ENCODE results near the gene HAUS3.

Gene HAUS3, protein sequence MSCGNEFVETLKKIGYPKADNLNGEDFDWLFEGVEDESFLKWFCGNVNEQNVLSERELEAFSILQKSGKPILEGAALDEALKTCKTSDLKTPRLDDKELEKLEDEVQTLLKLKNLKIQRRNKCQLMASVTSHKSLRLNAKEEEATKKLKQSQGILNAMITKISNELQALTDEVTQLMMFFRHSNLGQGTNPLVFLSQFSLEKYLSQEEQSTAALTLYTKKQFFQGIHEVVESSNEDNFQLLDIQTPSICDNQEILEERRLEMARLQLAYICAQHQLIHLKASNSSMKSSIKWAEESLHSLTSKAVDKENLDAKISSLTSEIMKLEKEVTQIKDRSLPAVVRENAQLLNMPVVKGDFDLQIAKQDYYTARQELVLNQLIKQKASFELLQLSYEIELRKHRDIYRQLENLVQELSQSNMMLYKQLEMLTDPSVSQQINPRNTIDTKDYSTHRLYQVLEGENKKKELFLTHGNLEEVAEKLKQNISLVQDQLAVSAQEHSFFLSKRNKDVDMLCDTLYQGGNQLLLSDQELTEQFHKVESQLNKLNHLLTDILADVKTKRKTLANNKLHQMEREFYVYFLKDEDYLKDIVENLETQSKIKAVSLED

DNA sequence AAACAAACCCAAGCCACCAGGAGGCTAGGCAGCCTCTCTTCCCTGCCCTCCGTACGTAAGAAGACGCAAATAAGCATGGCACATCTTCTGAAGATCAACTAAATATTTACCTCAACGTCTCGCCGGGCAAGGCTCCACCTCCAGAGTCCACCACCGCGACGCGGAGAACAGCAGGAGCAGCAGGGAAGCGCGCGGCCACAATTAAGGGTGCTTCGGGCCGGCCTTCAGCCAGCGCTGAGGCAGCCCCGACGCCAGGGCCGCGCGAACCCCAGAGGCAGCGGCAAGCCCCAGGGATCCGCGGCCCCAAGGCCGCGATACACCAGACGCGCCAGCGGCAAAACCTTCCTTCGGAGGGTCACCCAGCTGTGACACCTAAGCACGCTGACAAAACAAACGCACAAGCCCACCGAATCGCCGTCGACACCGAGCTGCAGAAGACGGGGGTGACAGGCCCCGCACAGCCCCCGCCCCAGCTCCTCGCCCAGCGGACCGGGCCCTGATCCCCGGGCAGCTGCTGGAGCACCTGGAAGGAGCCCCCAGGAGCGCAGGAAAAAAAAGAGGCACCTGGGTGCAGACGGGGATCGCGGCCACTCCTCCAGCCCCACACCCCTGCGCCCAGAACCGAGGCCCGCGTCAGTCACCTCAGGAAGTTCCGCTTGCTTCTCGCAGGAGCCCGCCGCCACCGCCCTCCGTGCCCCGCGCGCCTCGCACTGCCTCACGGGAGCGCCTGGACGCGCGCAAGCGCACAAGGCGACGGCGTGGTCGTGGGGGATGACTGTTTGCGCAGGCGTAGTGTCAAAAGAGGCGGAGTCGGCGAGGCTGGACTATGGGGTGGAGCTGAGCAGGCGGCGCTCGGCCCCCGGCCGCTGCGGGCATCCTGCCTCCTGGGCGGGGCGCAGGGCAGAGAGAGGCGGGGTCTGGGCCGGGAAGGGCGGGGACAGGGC, at the start of gene HAUS3, which contains the start of gene POLN:
TSS of gene HAUS3 (minus strand) at position 712 of the 944 bp plus-strand sequence. CDS start 1,175 bp downstream, outside the sequence.
TSS of gene POLN (minus strand) at position 712 of the 944 bp plus-strand sequence. CDS start 12,890 bp downstream, outside the sequence.
- DNase-seq: peak; percentile 91

DNA sequence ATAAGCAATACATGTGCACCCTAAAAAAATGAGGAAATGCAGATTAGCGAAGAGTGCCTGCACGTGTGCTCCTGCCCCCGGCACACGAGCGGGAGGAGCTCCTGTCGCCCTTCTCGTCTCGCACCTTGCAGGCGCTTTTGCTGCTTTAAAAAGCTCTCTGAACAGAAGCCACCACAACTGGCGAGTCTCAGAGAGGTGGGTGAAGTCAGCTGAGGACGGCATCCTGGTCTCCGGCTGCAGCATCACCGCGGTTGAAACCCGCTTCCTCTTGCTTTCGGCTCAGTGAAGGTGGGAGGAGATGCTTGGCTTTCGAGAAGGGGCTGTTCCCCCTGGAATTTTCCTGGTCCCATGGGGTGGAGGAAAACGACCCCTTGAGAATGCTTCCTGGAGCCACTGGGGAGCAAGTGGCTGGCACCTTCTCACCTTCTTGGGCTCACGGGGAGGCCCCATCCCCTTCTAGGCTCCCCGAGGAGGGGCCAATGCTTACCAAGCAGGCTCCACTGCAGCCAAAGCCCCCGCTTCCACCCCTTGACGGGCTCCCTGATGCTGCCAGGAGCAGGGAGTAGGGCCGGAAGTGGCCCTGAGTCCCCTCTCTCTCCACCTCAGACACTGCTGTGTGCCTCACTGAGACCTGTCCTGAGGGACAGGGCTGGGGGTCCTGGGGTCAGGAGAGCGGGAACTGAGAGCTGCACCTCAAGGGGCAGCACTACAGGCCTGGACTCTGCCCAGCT, 49.2 kb upstream of the HAUS3 start:
- DNase-seq: peak; percentile 30

DNA sequence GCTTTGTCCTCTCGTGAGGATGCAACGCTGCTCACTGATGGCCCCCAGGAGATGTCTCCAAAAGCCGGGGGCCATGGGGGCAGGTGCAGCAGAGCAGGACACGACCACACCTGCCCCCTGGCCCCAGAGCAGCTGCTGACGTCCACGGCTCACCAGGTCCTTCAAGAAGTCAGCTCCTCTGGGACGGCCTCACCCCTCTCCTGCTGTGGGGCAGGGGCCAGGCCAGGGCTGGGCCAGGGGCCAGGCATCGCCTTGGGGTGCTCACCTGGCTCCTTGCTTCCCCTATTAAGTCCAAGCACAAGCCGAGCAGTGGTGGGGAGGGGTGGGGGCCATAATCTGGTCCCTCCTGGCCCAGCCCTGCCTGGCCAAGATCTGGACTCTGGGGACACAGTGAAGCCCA, 48.6 kb upstream of the HAUS3 start:
- no peak for DNase-seq

DNA sequence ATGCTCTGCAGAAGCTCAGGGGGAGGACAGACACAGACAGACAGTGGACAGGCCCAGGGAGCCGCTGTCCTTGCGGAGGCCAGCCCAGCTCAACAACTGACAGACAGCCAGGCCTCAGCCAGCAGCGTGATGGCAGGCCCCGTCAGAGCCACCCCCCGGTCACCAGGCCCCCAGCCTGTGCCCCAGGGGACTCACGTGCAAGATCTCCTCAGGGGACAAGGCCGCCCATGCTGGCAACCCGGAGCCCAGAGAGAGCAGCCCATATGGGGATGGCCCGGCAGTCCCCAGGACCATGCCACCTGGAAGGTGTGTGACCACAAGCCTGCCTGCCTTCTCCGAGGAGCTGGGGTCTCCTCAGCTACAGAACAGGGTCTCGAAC, 48.0 kb upstream of the HAUS3 start:
- no peak for DNase-seq

DNA sequence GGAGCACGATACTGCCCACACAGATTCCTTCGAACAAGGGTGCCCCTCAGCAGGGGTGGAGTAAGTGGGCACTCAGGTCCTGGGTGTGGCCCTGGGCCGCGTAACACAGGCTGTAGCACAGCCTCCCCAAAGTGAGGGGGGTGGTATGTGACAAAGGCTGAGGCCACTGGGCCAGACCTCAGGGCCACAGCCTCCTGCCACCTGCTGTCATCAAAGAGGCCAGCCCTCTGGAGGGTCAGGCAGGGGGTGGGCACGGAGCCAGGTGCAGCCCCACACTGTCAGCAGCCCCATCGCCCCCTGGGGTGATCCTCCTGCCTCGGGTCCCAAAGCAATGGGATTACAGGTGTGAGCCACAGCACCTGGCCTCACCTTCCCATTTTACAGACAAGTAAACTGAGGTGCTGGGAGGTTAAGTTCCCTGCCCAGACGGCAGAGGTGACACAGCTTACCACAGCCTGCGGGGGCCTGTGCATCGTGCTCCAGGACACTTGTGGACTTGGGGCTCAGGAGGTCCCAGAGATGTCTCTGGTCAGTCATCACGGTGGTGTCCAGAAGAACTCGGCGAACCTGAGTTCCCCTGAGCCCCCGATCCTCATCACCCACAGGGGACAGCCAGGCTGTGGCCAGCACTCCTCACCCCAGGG, 47.5 kb upstream of the HAUS3 start:
- DNase-seq: no peak

DNA sequence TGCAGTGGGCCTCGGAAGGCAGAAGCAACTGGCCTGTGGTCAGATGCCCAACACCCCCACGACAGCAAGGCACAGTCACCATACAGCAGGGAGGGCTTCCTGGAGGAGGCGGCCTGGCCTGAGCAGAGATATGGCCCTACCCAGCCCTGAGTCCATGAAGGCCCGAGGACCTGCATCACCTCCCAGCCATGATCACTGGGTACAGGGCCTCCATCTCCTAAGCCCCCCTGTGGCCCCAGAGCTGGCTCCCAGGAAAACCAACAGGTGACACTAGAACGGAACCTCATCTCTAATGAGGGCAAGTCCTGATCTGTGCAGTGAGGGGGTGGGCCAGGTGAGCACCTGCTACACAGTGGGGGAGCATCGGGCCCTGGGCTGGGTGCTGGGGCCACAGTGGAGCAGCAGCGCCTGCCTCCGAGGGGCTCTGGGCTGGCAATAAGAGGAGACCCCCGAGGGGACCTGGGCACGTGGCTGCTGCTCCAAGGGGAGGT, 46.2 kb upstream of the HAUS3 start:
- DNase-seq: no peak

DNA sequence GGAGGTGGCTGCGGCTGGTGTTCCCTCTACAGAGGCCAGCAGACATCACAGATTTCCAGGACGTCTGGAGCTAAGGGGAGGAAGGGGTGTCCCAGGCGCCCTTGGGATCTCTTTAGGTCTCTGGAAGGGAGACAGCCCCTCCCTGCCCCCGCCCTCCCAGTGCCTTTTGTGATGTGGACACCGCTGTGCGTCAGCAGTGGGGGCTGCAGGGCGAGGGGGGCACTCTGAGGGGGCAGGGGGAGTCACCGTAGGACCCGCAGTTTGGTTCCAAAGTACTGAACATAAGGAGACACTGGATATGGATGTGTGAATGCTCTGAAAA, 45.6 kb upstream of the HAUS3 start:
- DNase-seq: no peak

DNA sequence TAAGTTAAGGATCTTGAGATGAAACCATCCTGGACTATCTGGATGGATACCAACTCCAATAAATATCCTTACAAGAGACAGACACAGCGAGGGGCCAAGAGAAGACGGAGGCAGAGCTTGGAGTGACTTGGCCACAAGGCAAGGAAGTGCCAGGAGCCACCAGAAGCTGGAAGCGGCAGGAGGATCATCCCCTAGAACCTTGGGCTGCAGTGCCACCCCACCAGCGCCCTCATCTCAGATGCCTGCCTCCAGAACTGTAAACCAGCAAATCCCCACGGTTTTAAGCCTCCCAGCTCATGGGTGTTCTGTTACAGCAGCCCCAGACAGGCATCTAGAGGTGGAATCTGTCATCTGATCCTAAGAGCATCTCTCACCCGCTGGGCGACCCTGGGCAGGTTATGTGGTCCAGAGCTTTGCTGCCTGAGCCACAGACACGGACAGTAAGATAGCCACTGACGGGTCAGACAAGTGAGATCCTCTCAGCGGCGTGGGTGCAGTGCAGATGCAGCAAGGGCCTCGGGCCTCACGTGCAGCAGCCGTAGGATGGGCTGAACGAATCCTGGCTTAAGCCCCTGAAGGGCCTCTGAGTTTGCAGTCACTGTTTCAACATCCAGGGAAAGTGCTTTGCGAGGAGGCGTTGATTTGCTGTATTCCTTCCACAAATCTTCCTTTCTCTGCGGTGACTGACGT, 45.1 kb upstream of the HAUS3 start:
- no peak for DNase-seq

DNA sequence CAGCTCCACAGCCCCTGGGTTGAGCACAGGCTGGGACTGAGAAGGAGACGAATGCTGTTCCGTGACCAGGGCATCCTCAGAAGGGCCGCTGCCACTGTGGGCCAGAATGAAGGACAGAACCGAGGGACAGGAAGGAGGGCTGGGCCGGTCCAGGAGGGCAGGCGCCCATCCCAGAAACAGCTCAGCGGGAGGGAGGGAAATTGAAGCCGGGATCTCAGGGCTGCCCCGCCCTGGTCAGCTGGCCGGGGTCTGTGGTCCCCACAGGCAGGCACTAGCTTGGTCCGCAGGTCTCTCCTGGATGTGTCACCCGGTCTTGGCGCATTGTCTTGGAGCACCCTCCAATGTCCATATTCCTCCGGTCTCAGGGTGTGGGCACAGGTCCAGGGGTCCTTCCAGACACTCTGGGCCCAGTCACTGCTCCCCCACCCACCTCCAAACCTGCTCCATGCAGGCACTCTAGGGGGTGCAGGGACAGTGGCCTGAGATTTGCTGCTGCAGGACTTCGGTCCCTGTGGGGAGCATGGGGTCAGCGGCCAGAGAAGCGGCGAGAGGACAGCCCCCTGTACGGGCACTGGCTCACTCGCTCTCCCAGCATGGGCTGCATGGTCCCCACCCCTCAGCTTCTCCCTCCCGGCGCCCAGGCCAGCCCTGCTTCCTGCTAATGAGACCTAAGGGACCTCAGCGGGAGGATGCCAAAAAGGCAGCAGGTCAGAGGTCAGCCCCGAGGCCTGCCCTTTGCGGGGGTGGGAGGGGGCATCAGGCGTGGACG, 43.9 kb upstream of the HAUS3 start:
- DNase-seq: no peak

DNA sequence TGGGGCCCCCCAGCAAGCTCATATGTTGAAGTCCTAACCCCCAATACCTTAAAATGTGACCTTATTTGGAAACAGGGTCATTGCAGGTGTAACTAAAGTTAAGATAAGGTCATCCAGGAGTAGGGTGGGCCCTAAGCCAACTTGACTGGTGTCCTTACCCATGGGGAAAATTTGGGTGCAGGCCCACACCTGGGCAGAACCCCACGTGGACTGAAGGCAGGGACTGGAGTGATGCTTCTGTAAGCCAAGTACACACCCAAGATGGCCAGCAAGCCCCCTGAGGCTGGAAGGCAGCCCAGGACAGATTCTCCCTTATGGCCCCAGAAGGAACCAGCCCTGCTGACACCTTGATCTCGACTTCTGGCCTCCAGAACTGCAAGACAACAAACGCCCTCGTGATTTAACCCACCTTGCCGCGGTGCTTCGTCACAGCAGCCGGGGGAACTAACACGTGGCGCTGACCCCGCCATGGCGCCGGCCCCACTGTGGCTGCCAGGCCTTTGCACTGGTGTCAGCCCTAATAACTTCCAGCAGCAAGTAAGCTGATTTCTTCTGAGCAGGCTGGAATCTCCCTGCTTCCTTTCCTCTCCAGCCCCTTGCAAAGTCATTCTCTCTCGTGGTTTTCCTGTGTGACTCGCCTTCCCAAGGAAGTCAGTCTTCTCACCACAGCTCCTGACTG, 43.2 kb upstream of the HAUS3 start:
- no peak for DNase-seq

DNA sequence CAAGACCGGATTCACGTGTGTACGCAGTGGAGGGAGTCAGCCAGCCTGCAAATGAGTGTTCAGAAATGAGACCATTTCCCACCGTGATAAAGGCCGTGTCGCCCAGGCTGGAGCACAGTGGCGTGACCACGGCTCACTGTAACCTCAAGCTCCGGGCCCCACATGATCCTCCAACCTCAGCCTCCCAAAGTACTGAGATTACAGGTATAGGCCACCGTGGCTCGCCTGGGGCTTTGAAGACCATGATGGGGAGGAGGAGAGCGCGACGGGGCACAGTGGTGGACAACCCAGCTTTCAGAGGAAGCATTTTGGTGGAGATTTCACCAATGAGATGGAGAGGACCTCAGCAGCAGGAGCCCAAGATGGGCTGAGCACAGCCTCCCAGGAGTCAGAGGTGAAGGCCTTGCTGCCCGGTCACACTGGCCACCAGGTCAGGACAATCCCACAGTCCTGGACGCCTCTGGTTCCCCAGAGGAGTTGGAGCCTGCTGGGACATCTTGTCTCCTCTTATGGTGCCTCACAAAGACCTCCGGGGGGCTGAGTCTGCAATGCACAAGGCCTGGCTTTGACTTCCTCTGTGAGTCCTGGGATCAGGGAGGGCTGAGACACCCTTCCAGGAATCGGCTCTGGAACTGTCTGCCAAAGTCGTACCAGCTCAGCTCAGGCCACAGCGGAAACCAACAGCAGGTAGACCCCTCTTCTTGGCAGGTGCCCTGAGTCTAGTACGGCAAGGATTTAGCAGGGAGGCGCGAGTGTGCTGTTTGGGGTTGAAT, 42.4 kb upstream of the HAUS3 start:
- DNase-seq: no peak

DNA sequence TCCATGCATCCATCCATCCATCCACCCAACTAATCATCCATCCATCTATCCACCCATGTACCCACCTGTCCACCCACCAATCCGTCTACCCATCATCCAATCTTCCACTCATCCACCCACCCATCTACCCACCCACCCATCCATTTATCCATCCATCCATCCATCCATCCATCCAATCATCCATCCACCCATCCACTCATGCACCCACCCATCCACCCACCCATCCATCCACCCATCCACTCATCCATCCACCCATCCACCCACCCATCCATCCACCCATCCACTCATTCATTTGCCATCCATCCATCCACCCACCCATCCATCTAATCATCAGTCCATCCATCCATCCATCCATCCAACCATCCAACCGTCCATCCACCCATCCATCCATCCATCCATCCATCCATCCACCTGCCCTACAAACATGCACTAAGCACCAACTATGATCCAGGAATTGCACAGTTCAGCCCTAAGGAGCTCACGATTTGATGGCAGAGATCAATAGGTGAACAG, 41.3 kb upstream of the HAUS3 start:
- DNase-seq: no peak

DNA sequence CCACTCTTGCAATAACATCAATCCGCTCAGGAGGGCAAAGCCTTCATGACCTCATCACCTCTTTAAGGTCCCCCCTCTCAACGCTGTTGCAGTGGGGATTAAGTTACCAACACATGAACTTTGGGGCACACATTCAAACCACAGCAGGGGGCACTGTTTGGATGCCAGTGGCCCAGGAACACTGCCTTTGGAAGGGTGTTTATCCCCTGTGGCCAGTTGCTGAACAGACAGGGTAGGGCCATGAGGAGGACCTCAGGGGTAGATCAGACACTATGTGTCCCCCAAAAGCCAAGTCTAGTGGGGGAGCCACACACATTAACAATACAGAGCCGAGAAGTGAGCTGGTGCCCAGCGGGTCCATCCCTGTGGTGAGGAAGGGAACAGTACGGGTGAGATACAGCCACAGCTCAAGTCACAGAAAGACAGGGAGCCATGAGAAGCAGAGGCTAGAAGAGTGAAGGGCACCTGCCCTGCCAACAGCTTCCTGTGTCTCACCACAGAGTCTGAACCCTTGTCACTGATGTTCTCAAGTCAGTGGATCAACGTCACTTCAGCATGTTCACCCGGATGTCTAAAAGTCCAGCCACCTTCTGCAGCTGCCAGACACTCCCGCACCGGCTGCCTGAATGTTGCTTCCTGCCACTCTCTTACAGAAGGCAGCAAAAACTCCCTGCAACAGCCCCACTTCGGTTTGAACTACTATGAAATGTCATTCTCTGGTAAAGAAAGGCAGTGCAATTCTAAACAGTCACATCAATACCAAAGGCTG, 39.8 kb upstream of the HAUS3 start:
- peak; percentile 44 for DNase-seq

DNA sequence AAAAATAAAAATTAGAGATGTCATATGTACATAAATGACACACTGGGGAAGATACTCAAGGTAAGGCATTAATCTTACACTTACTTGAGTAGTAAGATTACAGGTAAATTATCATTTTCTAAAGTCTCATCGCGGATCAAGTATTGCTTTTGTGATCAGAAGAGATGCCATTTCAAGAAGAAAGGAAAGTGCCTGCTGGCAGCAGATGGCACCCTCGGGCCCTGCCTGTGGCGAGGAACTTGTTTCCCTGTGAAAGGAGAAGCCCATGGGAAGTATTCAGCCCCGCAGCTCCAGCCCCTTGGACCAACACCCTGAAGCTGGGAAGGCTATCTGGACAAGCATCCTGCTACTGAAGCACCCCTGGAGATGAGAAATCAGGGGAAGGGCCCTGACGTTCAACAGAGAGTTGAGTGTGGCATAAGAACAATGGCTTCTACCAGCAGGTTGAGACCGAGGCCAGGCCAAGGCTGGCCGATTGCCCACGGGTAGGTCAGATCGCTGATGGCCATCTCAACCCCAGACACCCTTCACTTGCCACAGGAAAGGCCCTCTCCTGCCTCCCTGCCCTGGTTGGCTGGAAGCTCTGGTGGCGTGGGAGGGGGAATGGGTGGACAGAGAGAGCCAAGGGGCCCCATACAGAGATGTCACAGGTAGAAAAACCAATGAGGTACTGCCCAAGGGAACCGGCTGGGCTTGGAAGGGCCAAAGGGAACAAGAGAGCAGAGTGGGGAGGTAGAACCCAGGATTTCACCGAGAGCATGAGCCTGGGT, 38.8 kb upstream of the HAUS3 start:
- no peak for DNase-seq

DNA sequence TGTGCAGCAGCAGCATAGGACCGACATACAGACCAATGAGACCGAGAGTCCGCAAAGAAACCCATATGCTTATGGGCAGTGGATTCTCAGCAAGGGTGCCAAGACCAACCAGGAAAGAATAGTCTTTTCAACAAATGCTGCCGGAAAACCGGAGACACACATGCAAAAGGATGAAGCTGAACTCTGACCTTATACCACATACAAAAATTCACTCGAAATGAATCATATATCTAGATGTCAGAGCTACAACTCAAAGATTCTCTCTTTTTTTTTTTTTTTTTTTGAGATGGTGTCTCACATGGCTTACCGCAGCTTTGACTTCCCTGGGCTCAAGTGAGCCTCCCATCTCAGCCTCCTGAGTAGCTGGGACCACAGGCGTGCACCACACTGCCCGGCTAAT, 36.0 kb upstream of the HAUS3 start:
- DNase-seq: no peak

DNA sequence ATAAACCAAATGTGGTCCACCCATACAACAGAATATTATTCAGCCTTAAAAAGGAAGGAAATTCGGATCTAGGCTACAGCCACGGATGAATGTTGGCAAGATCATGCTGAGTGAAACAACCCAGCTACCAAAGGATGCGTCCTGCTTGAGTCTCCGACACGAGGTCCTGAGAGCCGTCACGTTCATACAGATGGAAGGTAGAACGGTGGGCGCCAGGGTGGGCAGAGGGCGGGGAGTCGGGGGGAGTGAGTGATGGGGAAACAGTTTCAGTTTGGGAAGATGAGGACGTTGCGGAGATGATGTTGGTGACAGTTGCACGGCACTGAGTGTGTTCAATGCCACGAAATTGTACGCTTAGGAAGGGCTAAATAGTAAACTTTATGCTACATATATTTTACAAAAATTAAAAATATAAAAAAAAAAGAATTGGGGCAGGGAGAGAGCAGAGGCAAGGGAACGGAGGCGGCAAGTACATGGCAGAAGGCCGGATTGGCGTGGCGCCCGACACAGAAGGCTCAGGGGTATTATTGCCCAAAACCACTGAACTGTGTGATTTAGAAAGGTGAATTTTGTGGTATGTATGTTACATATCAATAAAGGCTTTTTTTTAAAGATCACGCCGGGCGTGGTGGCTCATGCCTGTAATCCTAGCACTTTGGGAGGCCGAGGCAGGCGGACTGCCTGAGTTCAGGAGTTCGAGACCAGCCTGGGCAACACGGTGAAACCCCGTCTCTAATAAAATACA, 34.8 kb upstream of the HAUS3 start:
- no peak for DNase-seq
